GM21447 (cell line): Measurements from ENCODE around the gene CFAP161.
"Not testable (repeated sequence)": the region's sequence is repeated elsewhere in the genome, so short reads cannot be mapped to it uniquely, and the experiment has no call there.

Experiments
- ATAC-seq: cut with Tn5 transposase; IDR thresholded peaks from one replicate; pipeline ENCODE4 v1.9.1; 2021; ENCODE audit not compliant: unreplicated experiment

The CFAP161 gene

DNA sequence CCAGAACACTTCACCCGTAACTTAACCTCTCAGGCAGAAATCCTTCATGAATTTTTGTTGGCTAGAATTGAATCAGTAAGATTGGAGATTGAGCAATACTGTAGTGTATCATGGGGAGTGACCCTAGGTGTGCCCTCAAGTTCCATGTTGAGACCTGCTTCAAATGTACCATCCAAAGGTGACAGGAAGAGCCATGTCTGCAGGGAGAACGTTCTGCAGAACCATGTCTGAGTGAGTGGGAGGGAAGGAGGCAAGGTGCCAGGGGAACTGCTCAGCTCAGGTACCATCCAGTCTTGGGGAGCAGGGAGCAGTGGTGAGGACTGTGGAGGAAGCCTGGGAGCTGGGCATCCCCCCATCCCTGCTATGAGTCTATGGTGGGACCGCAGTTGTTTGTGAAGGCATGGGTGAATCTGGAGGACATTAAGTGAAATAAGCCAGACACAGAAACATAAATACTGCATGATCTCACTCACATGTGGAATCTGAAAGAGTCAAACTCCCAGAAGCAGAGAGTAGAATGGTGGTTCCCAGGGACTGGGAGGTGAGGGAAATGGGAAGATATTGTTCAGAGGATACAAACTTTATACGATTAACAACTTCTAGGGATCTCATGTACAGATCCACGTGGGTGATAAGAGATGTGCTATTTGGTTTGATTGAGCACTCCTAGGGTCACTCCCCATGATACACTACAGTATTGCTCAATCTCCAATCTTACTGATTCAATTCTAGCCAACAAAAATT is 23.3 kb downstream of the CFAP161 start:
- no peak for ATAC-seq

DNA sequence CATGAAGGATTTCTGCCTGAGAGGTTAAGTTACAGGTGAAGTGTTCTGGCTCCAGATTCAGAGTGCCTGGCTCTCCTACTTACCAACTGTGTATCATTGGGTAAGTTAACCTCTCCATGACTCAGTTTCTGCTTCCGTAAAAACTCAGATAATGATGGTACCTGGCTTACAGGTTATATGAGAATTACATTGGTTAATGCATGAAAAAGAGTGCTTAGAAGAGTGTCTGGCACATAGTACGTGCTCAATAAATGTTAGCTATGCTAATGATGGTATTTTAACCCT is 23.8 kb downstream of the CFAP161 start:
- ATAC-seq, result no peak

DNA sequence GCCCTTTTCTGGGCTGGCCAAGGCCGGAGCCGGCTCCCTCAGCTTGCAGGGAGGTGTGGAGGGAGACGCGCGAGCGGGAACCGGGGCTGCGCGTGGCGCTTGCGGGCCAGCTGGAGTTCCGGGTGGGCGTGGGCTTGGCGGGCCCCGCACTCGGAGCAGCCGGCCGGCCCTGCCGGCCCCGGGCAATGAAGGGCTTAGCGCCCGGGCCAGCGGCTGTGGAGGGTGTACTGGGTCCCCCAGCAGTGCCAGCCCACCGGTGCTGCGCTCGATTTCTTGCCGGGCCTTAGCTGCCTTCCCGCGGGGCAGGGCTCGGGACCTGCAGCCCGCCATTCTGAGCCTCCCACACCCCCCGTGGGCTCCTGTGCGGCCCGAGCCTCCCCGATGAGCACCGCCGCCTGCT is 24.5 kb downstream of the CFAP161 start:
- ATAC-seq, result not testable (repeated sequence)

- ATAC-seq, result no peak
These were observed 26.5 kb downstream of the CFAP161 start for GRCh38 chr15:81160312-81161159.

DNA sequence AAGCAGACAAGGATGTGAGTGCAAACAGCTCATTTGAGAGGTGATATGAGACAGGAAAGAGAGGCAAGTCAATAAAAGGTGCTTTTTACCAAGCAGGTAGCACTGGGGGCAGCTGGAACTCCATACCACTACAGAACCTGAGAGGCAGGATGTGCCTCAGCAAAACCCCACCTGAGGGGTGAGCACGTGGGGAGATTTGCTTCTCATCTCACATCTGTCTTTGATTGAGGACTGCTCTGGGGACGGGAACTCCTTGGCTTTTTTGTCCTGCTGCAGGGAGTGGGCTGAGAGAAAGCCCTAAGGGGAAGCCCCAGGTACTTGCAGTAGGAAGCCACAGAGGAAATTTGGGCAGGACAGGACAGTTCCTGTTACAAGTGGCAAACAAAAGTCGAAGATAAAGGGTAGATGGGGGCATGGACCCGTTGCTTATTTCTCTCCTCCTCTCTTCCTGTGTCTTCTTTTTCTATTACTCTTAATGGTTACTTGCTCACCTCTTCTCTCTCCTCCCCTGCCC is 27.1 kb downstream of the CFAP161 start:
- ATAC-seq, result no peak

GRCh38 chr15:81161851-81162250 is 27.8 kb downstream of the CFAP161 start:
- ATAC-seq, result no peak

DNA sequence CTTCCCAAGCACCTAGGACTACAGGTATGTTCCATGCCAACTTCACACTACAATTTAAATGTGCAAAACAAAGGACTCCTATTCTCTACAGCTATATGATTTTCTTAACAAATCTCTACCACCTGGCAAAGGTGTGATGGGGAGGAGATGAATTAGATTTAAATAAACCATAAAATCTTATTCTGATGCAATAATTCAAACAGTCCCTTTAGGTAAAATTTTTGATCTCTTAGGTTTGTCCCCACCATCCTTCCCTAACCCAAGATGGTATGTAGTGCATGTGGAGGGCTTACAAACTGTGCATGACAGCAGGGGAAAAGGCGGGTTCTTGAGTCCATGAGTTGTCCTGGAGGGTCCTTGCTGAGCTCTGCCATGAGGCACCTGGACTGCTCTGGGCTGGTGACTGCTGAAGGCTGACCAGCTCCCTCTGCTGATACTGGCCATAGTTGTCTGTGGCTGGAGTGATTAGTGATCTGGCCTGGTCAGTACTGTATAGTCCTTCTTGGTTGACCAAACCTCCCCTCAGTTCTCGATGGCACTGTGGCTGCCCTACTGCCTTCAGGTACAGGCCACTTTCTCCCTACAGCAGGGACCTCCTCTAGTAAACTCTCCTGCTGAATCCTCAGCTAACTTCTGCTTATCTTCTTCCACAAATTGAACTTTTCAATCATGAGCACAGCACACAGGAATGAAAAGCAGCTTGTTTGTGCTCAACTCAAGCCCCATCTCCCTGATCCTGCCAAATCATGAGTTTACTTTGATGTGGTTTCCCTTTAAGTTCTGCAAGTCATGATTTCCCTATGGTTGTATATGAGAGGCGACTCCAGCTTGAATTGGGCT is 30.1 kb downstream of the CFAP161 start:
- no peak for ATAC-seq

DNA sequence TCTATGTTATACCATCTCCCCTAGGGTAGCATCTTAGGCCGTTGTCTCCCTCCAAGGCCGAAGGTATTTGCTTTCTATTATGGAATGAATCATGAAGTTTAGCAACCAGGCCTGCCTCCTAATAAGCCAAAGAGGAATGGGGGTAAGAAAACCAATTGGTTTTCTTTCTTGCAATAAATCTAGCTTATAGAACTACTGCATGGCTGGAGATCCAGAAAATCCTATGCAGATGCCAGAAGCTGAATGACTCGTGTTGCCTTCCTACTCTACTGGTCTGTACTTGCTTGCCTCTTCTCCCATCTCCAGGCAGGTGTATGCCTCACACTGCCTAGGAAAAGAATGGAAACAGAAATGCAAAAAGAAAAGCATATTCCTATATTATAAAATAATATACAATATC is 31.5 kb downstream of the CFAP161 start:
- ATAC-seq, result no peak

DNA sequence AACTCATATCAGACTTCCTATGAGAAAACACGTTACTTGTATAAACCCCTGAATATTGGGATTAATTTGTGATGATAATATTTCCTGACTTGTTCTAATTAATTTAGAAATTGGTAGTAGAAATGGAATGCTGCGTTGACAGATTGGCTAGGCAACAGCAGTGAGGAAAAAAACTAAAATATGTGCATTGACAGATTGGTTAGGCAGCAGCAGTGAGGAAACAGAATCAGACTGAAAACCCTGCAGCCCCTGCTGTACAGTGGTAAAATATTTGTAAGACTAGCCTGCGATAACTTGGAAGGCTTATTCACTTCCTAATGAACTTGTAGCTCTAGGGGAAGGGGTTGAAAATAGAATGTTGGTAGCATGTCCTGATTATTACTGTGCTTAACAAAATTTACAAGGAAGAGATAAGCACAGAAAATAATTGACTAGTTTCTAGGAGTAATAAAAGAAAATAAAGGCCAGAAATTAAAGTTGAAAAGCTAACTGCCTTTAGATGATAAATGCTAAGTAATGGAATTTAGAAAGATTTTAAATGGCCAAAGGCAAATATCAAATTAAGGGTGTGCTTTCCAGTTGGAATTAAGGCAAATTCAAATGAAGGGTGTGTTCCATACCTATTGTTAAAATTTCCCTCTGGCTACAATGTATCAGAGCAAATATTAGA is 32.7 kb downstream of the CFAP161 start:
- ATAC-seq, result no peak

DNA sequence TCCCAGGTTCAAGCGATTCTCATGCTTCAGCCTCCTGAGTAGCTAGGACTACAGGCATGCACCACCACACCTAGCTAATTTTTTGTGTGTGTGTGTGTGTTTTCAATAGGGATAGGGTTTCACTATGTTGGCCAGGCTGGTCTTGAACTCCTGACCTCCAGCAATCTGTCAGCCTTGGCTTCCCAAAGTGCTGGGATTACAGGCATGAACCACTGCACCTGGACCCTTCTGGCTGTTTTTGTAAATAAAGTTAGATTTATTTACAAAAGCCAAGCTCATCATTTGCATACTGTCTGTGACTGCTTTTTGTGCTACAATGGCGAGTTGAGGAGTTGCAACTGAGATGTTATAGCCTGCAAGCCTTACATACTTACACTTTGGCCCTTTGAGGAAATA is 34.1 kb downstream of the CFAP161 start:
- no peak for ATAC-seq

- ATAC-seq, result no peak
These were observed 34.6 kb downstream of the CFAP161 start for GRCh38 chr15:81168644-81169043.

DNA sequence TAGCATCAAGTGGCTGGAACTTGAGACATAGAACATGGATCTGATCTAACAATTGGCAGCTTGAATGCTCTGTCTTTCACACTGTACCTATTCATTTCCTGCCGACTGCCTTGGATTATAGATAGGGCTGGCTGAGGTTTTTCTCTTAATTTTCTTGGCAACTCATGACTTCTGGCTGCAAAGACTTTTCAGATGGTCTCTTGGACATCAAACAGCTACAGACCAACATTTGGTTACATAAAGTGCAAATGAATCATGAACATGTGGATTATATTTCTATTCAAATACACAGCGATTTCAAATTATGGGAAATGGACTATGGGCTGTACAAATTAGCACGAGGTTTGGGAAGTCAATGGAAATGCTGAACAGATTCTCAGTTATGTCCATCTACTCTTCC is 36.4 kb downstream of the CFAP161 start:
- ATAC-seq, result no peak

- no peak for ATAC-seq
These were observed 37.2 kb downstream of the CFAP161 start for GRCh38 chr15:81171286-81171685.

- ATAC-seq, result no peak
These were observed 40.2 kb downstream of the CFAP161 start for GRCh38 chr15:81174125-81174791.

DNA sequence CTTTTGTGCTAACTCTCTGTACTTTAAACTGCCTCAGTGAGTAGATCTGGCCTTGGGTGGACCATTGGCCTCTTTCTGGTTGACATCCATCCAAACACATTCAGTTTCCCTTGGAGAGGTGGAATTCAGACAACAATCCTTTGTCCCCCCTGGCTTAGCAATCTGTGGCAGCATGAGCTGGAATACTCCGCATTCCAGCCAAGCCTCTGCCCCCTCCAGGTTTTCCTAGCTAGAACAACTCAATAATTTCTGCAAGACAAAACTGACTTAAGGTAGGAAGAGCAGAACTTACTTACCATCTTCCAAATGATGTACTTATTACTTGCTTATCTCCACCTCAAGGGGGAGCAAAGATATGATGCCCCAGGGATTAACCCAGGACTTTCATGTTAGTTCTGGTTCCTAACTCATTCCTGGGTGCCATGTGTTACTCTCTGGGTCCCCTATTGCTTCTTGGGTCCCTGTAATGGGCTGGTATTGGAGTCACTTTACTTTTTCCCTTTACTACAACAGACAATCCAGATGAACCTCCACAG is 40.8 kb downstream of the CFAP161 start:
- ATAC-seq, result no peak

DNA sequence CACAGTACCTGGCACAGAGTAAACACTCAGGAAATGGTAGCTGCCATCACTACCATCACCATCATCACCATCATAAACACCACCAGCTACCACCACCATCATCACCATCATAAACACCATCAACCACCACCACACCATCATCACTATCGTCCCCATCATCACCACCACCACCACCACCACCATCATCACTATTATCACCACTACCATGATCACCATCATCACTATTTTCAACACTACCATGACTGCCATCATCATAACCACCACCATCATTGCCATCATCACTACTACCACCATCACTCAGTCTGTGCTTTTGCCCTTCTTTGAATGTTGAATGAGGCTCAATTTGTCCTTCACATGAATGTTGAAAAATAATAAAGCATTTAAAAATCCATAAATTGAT is 41.4 kb downstream of the CFAP161 start:
- ATAC-seq, result no peak

GRCh38 chr15:81176291-81176893 is 42.3 kb downstream of the CFAP161 start:
- no peak for ATAC-seq

DNA sequence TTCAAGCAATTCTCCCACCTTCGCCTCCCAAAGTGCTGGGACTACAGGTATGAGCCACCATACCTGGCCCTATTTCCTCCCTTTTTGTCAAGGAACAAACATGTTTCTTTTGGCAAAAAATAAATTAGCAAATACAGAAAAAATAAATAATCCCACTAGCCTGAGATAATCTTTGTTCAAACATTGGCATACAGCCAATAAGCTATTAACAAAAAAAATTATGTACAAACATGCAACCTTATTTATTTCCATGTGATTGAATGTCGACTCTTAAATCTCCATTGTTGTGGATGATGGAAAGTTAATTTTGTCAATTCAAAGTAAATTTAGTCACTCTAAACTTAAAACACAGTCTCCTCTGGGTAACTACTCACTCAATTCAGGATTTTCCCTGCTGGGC is 44.3 kb downstream of the CFAP161 start:
- no peak for ATAC-seq

DNA sequence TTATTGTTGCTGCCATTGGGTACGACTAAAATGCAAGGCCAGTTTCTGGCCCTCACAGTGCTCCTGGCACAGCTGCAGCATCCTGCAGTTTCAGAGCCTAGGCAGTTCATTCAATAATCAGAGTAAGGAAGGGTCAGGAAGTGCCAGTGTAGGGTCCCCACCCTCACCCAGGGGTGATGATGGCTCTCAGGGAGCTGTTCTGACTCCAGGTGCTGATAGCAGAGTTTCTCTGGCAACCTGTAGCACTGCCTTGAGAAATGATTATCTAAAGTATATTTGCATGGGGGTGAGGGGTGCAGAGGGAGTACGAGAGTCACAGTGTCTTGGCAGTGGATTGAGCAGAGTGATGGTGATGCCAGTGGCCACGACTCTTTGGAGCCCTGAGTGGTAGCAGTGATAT is 47.1 kb downstream of the CFAP161 start:
- ATAC-seq, result no peak
